Measurements from ENCODE around the gene MTMR11. TPM values are rescaled to one million over a fixed set of nuclear protein-coding genes. Genes with fewer than 3 reads are reported as not detected.

MTMR11 gene
- total and polyA plus RNA-seq, 2 of the 13 experiments (the other 11 are each of a cell fraction or from before 2014, with no cell fraction given), result 0.49 to 2.8 TPM

GRCh38 chr1:149886396-149887195 is 50.1 kb downstream of the MTMR11 start:
- ChIA-PET CTCF (ENCODE audit: low intra/inter-chr PET ratio, low total read pairs) (no interaction called here), POLR2A (interaction anchor here (1.0 to 5.4 kb wide), 20 partner anchors 9 to 300 kb away, joined by 3 to 74 read pairs (median 8); partner anchors contain the start of genes BOLA1, MTMR11, OTUD7B and PLEKHO1)
- intact Hi-C loops (cut with micrococcal nuclease; ENCODE audit: unreplicated experiment), result no loop called here
- DNase-seq (ENCODE audit: low spot score), result peak; percentile 99
- peak overlapping the region; percentile 87 for H3K9ac ChIP-seq (ENCODE audit: insufficient read depth, low read depth, low read length)
- FAIRE-seq, result peak; percentile 96
- H3K4me1 ChIP-seq (ENCODE audit: insufficient read depth, low read length), result peaks cover 45% of the 10 kb centered on the region
- no peaks in the 10 kb centered on the region for H3K36me3 ChIP-seq (replicated peaks in 1 of 2; ENCODE audit: control insufficient read depth in 1 of 2, insufficient read depth in 2 of 2, low read length in 2 of 2)
- no peaks in the 10 kb centered on the region for H4K20me1 ChIP-seq (ENCODE audit: insufficient read depth, low read length)
- under 1% methylated on average over 27 of the region's 62 CpGs for WGBS (ENCODE audit: low lambda C conversion rate)
- no peak overlapping the region for H2AFZ ChIP-seq (ENCODE audit: low read length)
- in situ Hi-C loops (cut with HindIII; ENCODE audit: extremely low pct_ligation_motif_present, low pct_unique_long_range_greater_than_20kb), result no loop called here
- TSS peak; percentile 95 for BruUV-seq (replicated peaks)
- peak overlapping the region; percentile 64 to 76 (median 68); a peak in 5 of 6 replicates for H3K4me3 ChIP-seq (replicated peaks in 1 of 3; ENCODE audit: insufficient read depth in 1 of 3, low read depth in 2 of 3, low read length in 3 of 3)
- H3K79me2 ChIP-seq (ENCODE audit: insufficient read depth, low read length), result peaks cover 3% of the 10 kb centered on the region
- ATAC-seq, result peak; percentile 70
- H3K9me3 ChIP-seq (ENCODE audit: low read length), result no peaks in the 10 kb centered on the region
- H3K27ac ChIP-seq (ENCODE audit: extremely low read length, insufficient read depth, low read length), result peak overlapping the region; percentile 95
- H3K27me3 ChIP-seq (ENCODE audit: control insufficient read depth in 1 of 2, insufficient read depth in 2 of 2, low read length in 2 of 2), result no peaks in the 10 kb centered on the region; a peak in 1 of 5 replicates
- peak overlapping the region; percentile 98 for H3K4me2 ChIP-seq (ENCODE audit: low read depth, low read length)
- no peak; the same call in 1 of the 2 replicates for TF ChIP-seq ZFYVE20 (CRISPR knock-in tag; IDR thresholded peaks at IDR 0.05; ENCODE audit: borderline replicate concordance, low read depth)
- TF ChIP-seq NAIF1 (CRISPR knock-in tag; IDR thresholded peaks at IDR 0.05; ENCODE audit: borderline replicate concordance), result peak; percentile 62; the same call in 1 of the 2 replicates
- TF ChIP-seq, protein P1, sequence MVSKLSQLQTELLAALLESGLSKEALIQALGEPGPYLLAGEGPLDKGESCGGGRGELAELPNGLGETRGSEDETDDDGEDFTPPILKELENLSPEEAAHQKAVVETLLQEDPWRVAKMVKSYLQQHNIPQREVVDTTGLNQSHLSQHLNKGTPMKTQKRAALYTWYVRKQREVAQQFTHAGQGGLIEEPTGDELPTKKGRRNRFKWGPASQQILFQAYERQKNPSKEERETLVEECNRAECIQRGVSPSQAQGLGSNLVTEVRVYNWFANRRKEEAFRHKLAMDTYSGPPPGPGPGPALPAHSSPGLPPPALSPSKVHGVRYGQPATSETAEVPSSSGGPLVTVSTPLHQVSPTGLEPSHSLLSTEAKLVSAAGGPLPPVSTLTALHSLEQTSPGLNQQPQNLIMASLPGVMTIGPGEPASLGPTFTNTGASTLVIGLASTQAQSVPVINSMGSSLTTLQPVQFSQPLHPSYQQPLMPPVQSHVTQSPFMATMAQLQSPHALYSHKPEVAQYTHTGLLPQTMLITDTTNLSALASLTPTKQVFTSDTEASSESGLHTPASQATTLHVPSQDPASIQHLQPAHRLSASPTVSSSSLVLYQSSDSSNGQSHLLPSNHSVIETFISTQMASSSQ (IDR thresholded peaks at IDR 0.05; ENCODE audit: low read depth), result no peak
- TF ChIP-seq, protein P1 (CRISPR knock-in tag; IDR thresholded peaks at IDR 0.05; ENCODE audit: borderline replicate concordance), result peak; percentile 29; the same call in 1 of the 2 replicates
- TF ChIP-seq ZSCAN5A (CRISPR knock-in tag; IDR thresholded peaks at IDR 0.05; ENCODE audit: borderline replicate concordance), result no peak
- TF ChIP-seq NRL (CRISPR knock-in tag; IDR thresholded peaks at IDR 0.05; ENCODE audit: borderline replicate concordance), result no peak
- TF ChIP-seq SCMH1 (CRISPR knock-in tag; IDR thresholded peaks at IDR 0.05; ENCODE audit: borderline replicate concordance), result no peak
- TF ChIP-seq GFI1 (CRISPR knock-in tag; IDR thresholded peaks at IDR 0.05; ENCODE audit: borderline replicate concordance), result peak; percentile 76
- TF ChIP-seq ZNF605 (CRISPR knock-in tag; IDR thresholded peaks at IDR 0.05), result peak; percentile 33; the same call in 1 of the 2 replicates
- peak; percentile 53; the same call in 1 of the 2 replicates for TF ChIP-seq ATF7-NPFF (CRISPR knock-in tag; IDR thresholded peaks at IDR 0.05; ENCODE audit: low read depth)
- TF ChIP-seq SP5 (CRISPR knock-in tag; IDR thresholded peaks at IDR 0.05; ENCODE audit: borderline replicate concordance, low read depth), result 0 out of 2 replicates have a peak, but pooled peaks have one; percentile 31
- TF ChIP-seq, protein P2, sequence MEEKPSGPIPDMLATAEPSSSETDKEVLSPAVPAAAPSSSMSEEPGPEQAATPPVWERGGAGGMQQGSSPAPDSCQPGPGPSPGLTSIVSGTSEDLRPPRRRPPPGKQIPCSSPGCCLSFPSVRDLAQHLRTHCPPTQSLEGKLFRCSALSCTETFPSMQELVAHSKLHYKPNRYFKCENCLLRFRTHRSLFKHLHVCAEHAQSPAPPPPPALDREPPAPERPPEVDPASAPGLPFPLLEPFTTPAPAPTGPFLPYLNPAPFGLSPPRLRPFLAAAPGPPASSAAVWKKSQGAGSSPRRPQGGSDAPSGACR (CRISPR knock-in tag; IDR thresholded peaks at IDR 0.05), result no peak; the same call in 1 of the 2 replicates
- TF ChIP-seq ZBTB3 (CRISPR knock-in tag; IDR thresholded peaks at IDR 0.05; ENCODE audit: borderline replicate concordance, low read depth), result no peak
- 0 out of 2 replicates have a peak, but pooled peaks have one; percentile 3 for TF ChIP-seq ZSCAN21 (CRISPR knock-in tag; IDR thresholded peaks at IDR 0.05; ENCODE audit: borderline replicate concordance)
